Natural killer cell (primary cell): ENCODE data around the gene FGD2. TPM values are rescaled to one million over a fixed set of nuclear protein-coding genes. Genes with fewer than 3 reads are reported as not detected.

Experiments
- ATAC-seq, 3 donors: fragments of 150-1000 bp in 2 of 3; fragments of 200-7000 bp in 1 of 3; cut with Tn5 transposase; 1 replicate in 1 of 3; 2 replicates in 2 of 3; pipeline ENCODE4 v1.10.0; 2021; ENCODE audit warnings: mild to moderate bottlenecking in 2 of 3, moderate library complexity in 2 of 3
- DNase-seq, 2 donors: peaks; one replicate each; pipeline versions ENCODE4 v3.0.0 to v3.0.0-alpha.2; 2013 to 2021; ENCODE audit warnings: mixed read lengths in 1 of 2
- H3K27ac ChIP-seq: one replicate; pipeline ENCODE4 v1.5.1; 2013; ENCODE audit warnings: mild to moderate bottlenecking, low read length
- H3K27me3 ChIP-seq: one replicate; pipeline ENCODE4 v1.6.1; 2013; ENCODE audit warnings: low read length; ENCODE audit not compliant: control insufficient read depth, insufficient read depth
- H3K36me3 ChIP-seq: one replicate; pipeline ENCODE4 v1.6.1; 2013; ENCODE audit warnings: low read length; ENCODE audit not compliant: control insufficient read depth, insufficient read depth
- H3K4me1 ChIP-seq: one replicate; pipeline ENCODE4 v1.6.1; 2013; ENCODE audit warnings: low read length; ENCODE audit not compliant: control insufficient read depth, insufficient read depth
- H3K4me3 ChIP-seq: one replicate; pipeline ENCODE4 v1.5.1; 2013; ENCODE audit warnings: low read length
- H3K9me3 ChIP-seq: one replicate; pipeline ENCODE4 v1.6.1; 2013; ENCODE audit warnings: low read length; ENCODE audit not compliant: control insufficient read depth, insufficient read depth
- H3K27ac Mint-ChIP-seq, 2 donors: one replicate each; pipeline ENCODE4 v1.8.0; 2022; ENCODE audit warnings: mild to moderate bottlenecking in 2 of 2, mixed read lengths in 2 of 2, moderate library complexity in 1 of 2
- H3K27me3 Mint-ChIP-seq, 2 donors: one replicate each; pipeline ENCODE4 v1.8.0; 2022; ENCODE audit warnings: low read depth in 2 of 2, mixed read lengths in 2 of 2
- H3K36me3 Mint-ChIP-seq: one replicate; pipeline ENCODE4 v1.8.0; 2022; ENCODE audit warnings: mixed read lengths
- H3K4me1 Mint-ChIP-seq, 2 donors: one replicate each; pipeline ENCODE4 v1.8.0; 2022; ENCODE audit warnings: mixed read lengths in 2 of 2
- H3K4me3 Mint-ChIP-seq: one replicate; pipeline ENCODE4 v1.8.0; 2022; ENCODE audit warnings: mild to moderate bottlenecking, moderate library complexity, mixed read lengths
- H3K9me3 Mint-ChIP-seq, 2 donors: one replicate each; pipeline ENCODE4 v1.8.0; 2022; ENCODE audit warnings: mixed read lengths in 2 of 2
- WGBS: methylation state at CpG from one replicate; pipeline ENCODE4 v1.1.7; 2013; ENCODE audit warnings: missing lambda C conversion rate; ENCODE audit not compliant: insufficient coverage; 5-methylcytosine and 5-hydroxymethylcytosine counted together
- intact Hi-C: fragments of 100-400 bp; cut with micrococcal nuclease; formaldehyde crosslinking; loops from one replicate; pipeline ENCODE4 v1.14.2; 2022
- total RNA-seq, 4 donors: library from RNA; stranded (reverse); fragments of 120-200 nt in 1 of 4; gene quantifications; one replicate each; pipeline versions ENCODE4 v1.2.3 to v1.2.4, GENCODE V29; 2013 to 2022
- TF ChIP-seq, protein P1 (sequence below): fragments of 200-600 bp; IDR thresholded peaks from one replicate; pipeline ENCODE4 v1.8.0; 2022; ENCODE audit warnings: antibody characterized with exemption

Gene FGD2
- total RNA-seq, 3 donors from 2014 or later (not counting 1 experiment from before 2014, with no cell fraction given): 6.3 to 22.3 (median 14.1) TPM

DNA sequence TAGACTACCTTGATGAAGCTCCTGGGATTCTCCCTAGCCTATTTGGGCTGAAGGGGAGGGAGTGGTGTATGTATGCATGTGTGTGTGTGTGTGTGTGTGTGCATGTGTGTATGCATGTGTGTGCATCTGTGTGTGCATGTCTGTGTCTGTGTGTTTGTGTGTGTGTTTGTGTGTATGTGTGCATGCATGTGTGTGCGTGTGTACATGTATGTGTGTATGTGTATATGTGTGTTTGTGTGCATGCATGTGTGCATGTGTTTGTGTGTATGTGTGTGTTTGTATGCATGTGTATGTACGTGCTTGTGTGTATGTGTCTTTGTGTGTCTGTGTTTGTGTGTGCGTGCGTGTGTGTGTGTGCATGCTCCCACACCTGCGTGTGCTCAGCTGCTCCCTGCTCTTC, 15.4 kb downstream of the FGD2 start:
- 97% methylated on average over 5 of the region's 5 CpGs for whole genome bisulfite sequencing
- Mint-ChIP-seq H3K27ac (no peak overlapping the region), H3K36me3 (no peaks in the 10 kb centered on the region), H3K27me3 (no peaks in the 10 kb centered on the region), H3K4me3 (no peak overlapping the region), H3K9me3 (no peaks in the 10 kb centered on the region), H3K4me1 (peaks cover 40 to 54% of the 10 kb centered on the region in 2 donors)
- Histone ChIP-seq H3K4me3 (no peak overlapping the region), H3K4me1 (peaks cover 40% of the 10 kb centered on the region), H3K27ac (no peak overlapping the region), H3K36me3 (peaks cover 7% of the 10 kb centered on the region), H3K27me3 (no peaks in the 10 kb centered on the region), H3K9me3 (no peaks in the 10 kb centered on the region)
- no peak for DNase-seq
- intact Hi-C loops: no loop called here
- TF ChIP-seq, protein P1, sequence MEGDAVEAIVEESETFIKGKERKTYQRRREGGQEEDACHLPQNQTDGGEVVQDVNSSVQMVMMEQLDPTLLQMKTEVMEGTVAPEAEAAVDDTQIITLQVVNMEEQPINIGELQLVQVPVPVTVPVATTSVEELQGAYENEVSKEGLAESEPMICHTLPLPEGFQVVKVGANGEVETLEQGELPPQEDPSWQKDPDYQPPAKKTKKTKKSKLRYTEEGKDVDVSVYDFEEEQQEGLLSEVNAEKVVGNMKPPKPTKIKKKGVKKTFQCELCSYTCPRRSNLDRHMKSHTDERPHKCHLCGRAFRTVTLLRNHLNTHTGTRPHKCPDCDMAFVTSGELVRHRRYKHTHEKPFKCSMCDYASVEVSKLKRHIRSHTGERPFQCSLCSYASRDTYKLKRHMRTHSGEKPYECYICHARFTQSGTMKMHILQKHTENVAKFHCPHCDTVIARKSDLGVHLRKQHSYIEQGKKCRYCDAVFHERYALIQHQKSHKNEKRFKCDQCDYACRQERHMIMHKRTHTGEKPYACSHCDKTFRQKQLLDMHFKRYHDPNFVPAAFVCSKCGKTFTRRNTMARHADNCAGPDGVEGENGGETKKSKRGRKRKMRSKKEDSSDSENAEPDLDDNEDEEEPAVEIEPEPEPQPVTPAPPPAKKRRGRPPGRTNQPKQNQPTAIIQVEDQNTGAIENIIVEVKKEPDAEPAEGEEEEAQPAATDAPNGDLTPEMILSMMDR: no peak
- ATAC-seq: no peak

DNA sequence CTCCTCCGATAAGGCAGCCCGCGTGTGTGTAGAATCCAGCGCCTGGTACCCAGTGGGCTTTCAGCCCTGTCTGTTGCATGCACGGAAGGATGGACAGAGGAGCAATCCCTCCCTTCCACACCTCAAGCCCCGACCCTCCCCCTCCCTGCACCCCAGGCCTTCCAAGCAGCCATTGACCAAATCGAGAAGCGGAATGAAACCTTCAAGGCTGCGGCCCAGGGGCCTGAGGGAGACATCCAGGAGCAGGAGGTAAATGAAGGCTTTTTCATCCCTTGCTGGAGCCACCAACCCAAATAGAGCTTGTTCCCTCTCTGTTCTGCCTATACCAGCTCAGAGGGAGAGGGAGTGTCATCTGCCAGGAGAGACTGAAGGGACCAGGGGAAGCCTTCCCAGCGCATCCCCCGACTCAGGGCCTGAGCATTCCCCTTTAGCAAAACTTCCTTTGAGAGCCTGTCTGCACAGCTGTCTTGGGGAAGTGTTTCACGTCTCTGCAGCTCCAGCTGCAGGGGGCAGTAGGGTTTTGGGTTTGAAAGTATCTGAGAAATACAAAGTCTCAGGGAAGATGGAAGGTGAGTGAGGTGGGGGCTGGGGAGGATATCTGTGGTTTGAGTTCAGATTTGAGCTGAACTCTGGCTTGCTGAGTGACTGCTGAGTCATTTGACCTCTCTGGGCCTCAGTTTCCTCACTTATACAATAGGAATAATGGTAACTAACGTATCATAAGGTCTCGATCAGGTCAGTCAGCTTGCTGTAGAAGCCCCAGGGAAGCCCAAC, 16.1 kb downstream of the FGD2 start:
- peak; percentile 34 to 87 for DNase-seq
- no peaks in the 10 kb centered on the region for H3K9me3 Mint-ChIP-seq
- Histone ChIP-seq H3K27ac (no peak overlapping the region), H3K36me3 (peaks cover 7% of the 10 kb centered on the region), H3K27me3 (no peaks in the 10 kb centered on the region), H3K9me3 (no peaks in the 10 kb centered on the region), H3K4me1 (peaks cover 47% of the 10 kb centered on the region), H3K4me3 (no peak overlapping the region)
- TF ChIP-seq, protein P1: peak; percentile 50
- H3K4me1 Mint-ChIP-seq: peaks cover 40 to 59% of the 10 kb centered on the region in 2 donors
- no peaks in the 10 kb centered on the region for H3K27me3 Mint-ChIP-seq
- H3K36me3 Mint-ChIP-seq: no peaks in the 10 kb centered on the region
- intact Hi-C loops: no loop called here
- ATAC-seq: peak in 2 of 3 donors; percentile 18 to 31
- no peak overlapping the region for H3K4me3 Mint-ChIP-seq
- peak overlapping the region in 1 of 2 donors; percentile 65 for H3K27ac Mint-ChIP-seq
- 76% methylated on average over 12 of the region's 14 CpGs for WGBS

DNA sequence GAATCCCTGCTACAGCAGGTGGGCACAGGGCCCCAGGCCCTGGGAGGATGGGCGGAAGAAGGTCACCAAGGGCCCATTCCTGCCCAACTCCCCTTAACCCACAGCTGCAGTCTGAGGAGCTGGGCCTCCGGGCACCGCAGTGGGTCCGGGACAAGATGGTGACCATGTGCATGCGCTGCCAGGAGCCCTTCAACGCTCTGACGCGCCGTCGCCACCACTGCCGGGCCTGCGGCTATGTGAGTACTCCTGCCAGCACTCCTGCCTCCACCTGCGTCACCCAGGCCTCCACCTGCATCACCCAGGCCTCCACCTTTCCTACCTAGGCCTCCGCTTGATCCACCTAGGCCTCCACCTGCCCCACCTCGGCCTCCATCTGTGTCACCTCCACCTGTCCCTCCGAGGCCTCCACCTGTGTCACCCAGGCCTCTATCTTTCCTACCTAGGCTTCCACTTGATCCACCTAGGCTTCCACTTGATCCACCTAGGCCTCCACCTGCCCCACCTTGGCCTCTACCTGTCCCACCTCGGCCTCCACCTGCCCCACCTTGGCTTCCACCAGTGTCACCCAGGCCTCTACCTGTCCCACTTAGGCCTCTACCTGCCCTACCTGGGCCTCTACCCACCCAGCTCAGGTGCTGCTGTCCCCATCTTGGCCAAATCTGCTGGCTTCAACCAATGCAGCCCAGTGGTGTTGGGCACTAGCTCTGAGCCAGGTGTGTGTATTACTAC, 16.8 kb downstream of the FGD2 start:
- H3K36me3 Mint-ChIP-seq: no peaks in the 10 kb centered on the region
- H3K27ac Mint-ChIP-seq: peak overlapping the region; percentile 12 to 84
- H3K9me3 Mint-ChIP-seq: no peaks in the 10 kb centered on the region
- ATAC-seq (no peak), DNase-seq (no peak)
- TF ChIP-seq, protein P1: no peak
- no peak overlapping the region for H3K4me3 Mint-ChIP-seq
- Histone ChIP-seq H3K4me1 (peaks cover 51% of the 10 kb centered on the region), H3K27ac (no peak overlapping the region), H3K4me3 (no peak overlapping the region), H3K36me3 (peaks cover 7% of the 10 kb centered on the region), H3K9me3 (no peaks in the 10 kb centered on the region), H3K27me3 (no peaks in the 10 kb centered on the region)
- H3K4me1 Mint-ChIP-seq: peaks cover 40 to 64% of the 10 kb centered on the region in 2 donors
- WGBS: 96% methylated on average over 17 of the region's 17 CpGs
- intact Hi-C loops: no loop called here
- H3K27me3 Mint-ChIP-seq: no peaks in the 10 kb centered on the region
